HG03469 (cell line): ENCODE results near the gene YIPF5.

ENCODE experiments used
- ATAC-seq: cut with Tn5 transposase; IDR thresholded peaks from one replicate; pipeline ENCODE4 v1.9.1; 2021; ENCODE audit warnings: mild to moderate bottlenecking, moderate library complexity, moderate number of reproducible peaks; ENCODE audit not compliant: unreplicated experiment

YIPF5 gene

DNA sequence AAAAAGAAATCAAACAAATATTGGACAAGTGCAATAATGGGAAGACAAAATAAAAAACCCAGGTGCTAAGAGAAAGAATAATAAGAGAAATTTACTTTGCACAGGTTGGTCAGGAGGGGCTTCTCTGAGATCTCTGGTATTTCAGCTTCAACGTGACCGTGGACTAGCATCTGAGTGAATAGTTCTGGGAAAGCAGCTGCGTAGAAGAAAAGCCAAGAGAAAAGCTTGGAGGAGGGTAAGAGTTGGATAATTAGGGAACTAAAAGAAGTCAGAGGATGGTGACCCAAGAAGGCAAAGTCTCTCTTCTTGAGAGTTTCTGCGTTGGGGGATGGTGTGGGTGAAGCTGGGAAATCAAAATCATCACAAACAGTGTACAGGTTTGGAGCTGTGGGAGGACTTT lies 41.6 kb downstream of the YIPF5 start:
- no peak for ATAC-seq

DNA sequence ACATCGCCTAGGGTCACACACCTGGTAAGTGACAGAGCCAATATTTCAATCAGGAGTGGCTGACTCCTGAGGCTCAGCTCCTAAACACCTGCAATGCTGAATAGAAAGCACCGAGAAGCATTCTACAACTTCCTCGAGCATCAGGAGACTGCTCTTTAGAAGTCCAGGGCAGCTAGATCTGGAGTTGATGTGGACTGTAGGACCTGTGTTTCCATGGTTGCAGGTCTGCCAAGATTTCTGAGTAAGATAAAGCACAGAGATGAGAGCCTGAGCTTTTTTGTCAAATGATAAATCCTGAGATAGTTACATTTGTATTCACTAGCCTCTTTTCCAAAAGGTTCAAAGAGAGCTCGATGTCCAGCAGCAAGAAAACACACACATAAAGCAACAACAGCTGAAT lies 43.8 kb downstream of the YIPF5 start:
- ATAC-seq: no peak

DNA sequence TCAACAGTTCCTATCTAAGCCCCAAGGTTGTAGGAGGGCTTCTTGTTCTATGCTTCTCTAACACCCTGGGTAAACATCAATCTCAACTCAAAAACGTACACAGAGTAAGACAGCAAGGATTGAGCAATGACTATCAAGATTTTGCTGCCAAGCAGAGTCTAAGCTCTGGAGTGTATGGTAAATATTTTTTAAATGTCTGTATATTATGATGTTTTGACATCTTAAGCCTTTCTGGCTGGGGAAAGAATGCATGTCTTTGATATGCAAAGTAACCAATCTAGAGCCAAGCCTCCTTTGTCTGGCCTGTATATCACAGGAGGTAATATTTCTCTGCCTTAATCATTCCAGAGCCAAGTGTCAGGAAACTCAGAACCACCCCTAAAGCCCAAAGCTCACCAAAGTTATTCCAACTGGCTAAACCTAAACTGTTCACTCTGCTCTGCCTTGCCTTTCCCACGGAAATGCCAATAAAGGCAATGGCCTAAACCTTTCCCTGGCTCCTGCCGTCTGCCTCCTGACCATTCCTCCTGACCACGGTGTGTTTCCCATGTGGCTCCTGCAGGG lies 45.2 kb downstream of the YIPF5 start:
- ATAC-seq: no peak

DNA sequence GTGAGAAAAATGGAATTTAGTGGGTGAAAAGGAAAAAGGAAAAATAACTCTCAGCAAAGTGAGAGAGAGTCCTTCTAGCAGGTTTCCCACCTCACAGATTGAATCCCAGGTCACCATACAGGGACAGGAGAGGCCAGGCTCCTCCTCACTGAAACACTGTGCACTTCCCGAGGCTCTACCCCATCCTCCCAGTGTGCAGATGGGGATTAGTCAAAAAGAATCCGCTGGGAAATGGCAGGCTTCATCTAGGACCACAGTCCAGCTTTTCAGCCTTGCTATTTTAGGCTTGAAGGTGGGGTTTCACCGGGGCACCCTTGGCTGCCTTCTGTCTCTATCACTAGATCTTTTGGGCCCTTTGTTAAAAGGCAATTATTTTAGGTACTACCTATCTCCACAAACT lies 47.8 kb downstream of the YIPF5 start:
- no peak for ATAC-seq

DNA sequence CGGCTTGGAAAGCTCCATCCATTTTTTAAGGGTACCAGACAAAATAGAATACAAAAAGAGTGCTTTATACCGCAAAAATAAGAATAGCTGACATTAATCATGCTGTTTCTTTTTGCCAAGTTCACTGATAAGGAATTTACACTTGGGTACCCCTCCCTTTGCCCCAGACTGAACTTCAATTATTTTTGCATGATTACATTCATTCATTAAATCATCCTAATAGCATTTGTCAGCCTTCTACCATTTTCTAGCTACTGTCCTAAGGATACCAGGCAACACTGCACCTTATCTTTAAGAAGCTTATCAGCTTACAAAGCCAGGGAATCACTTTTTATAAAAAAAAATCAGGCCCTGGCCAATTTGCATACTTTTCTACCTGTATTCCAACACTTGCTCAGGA lies 48.4 kb downstream of the YIPF5 start:
- no peak for ATAC-seq

DNA sequence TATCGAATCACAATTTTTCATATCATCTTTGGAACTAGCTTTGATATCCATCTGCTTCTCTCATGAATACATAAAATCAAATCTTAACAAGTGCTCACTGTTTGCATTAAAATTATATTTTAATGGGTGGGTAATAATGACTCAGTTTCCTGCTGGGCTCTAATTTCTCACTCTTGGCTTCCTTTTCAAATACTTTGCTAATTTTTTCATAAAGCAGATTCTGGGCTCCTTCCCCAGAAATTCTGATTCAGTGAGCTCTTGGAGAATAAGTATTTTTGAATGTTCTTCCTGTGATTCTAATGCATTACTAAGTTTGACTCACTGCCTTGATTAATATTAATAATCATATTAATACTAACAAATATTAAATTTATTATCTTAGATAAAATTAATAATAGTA lies 48.9 kb downstream of the YIPF5 start:
- no peak for ATAC-seq

DNA sequence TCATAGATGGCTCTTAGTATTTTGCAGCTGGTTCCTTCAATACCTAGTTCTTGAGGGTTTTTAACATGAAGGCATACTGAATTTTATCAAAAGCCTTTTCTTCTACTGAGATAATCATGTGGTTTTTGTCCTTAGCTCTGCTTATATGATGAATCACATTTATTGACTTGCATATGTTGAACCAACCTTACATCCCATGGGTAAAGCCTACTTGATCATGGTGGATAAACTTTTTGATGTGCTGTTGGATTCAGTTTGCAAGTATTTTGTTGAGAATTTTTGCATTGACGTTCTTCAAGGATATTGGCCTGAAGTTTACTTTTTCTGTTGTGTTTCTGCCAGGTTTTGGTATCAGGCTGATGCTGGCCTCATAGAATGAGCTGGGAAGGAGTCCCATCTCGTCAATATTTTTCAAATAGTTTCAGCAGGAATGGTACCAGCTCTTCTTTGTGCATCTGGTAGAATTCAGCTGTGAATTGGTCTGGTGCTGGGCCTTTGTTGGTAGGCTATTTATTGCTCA lies 49.7 kb downstream of the YIPF5 start:
- no peak for ATAC-seq

DNA sequence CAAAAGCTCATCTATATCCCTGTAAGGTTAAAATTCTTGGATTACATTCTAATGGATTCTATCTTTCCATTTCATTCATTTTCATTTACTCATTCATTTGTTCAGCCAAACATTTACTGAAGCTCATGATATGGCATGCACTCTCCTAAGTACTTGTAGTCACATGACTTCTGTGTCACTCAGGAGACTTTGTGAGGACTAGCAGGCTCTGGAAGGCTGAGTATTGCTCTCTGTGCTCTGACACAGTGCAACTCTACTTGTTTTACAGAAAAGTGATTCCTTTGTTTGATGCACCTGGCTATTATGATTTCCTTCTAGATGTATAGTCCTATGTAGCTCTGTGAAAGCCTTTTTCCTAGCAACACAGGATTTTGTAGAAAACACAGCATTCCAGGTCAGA lies 53.0 kb downstream of the YIPF5 start:
- ATAC-seq: no peak

DNA sequence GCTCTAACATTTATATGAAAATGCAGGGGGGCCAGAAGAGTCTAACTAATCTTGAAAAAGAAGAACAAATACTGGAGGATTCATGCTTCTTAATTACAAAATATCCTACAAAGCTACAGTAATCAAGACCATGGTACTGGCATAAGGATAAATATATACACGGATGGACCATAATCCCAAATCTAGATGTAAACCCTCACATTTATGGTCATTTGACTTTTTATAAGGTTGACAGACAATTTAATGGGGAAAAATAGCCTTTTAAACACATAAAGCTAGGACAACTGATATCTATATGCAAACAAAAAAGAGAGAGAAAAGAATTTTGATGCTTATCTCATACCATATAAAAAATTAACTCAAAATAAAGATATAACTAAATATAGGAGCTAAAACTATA lies 55.9 kb downstream of the YIPF5 start:
- no peak for ATAC-seq
